CD8-positive, alpha-beta memory T cell (primary cell): ENCODE data around the gene STUM. TPM values are rescaled to one million over a fixed set of nuclear protein-coding genes. Genes with fewer than 3 reads are reported as not detected.
"Not testable (repeated sequence)": the region's sequence is repeated elsewhere in the genome, so short reads cannot be mapped to it uniquely, and the experiment has no call there.

Experiments used
- CTCF ChIA-PET: fragments of 350-600 bp; sonication (Branson Sonifier 250); formaldehyde crosslinking; loops from one replicate; lab custom pipeline; 2021; ENCODE audit warnings: antibody characterized with exemption; lab: Charles Lee
- POLR2A ChIA-PET: fragments of 350-600 bp; sonication (Branson Sonifier 250); formaldehyde crosslinking; loops from one replicate; lab custom pipeline; 2021; ENCODE audit warnings: antibody characterized with exemption; lab: Charles Lee
- DNase-seq, 5 donors: peaks; one replicate each; pipeline versions ENCODE4 v3.0.0 to v3.0.0-alpha.2; 2020 to 2022; ENCODE audit warnings: mixed read lengths in 1 of 5
- H3K27ac ChIP-seq: one replicate; pipeline ENCODE4 v1.7.0; 2013; ENCODE audit warnings: low read depth, mild to moderate bottlenecking, low read length, moderate library complexity
- H3K27me3 ChIP-seq: 2 replicates; pipeline ENCODE4 v1.7.0; 2013; ENCODE audit warnings: low read length, mild to moderate bottlenecking; ENCODE audit not compliant: insufficient read depth, poor library complexity, severe bottlenecking
- H3K36me3 ChIP-seq: 2 replicates; pipeline ENCODE4 v1.7.0; 2013; ENCODE audit warnings: mild to moderate bottlenecking, low read length, moderate library complexity; ENCODE audit not compliant: insufficient read depth
- H3K4me1 ChIP-seq: 2 replicates; pipeline ENCODE4 v1.7.0; 2013; ENCODE audit warnings: mild to moderate bottlenecking, low read length, moderate library complexity; ENCODE audit not compliant: insufficient read depth
- H3K4me3 ChIP-seq: 2 replicates; pipeline ENCODE4 v1.7.0; 2013; ENCODE audit warnings: mild to moderate bottlenecking, low read length
- H3K9me3 ChIP-seq: 2 replicates; pipeline ENCODE4 v1.7.0; 2013; ENCODE audit warnings: mild to moderate bottlenecking, low read length
- H3K27ac Mint-ChIP-seq, 8 donors: one replicate each; pipeline ENCODE4 v1.8.0; 2020 to 2021; ENCODE audit warnings: mixed read lengths in 8 of 8, mild to moderate bottlenecking in 6 of 8, inconsistent platforms in 3 of 8, moderate library complexity in 3 of 8
- H3K27me3 Mint-ChIP-seq, 2 donors: one replicate each; pipeline ENCODE4 v1.8.0; 2020 to 2021; ENCODE audit warnings: mixed read lengths in 2 of 2, mild to moderate bottlenecking in 1 of 2, moderate library complexity in 1 of 2
- H3K36me3 Mint-ChIP-seq, 3 donors: one replicate each; pipeline ENCODE4 v1.8.0; 2020 to 2021; ENCODE audit warnings: mixed read lengths in 3 of 3, inconsistent platforms in 1 of 3, mild to moderate bottlenecking in 1 of 3
- H3K4me1 Mint-ChIP-seq, 3 donors: one replicate each; pipeline ENCODE4 v1.8.0; 2020 to 2021; ENCODE audit warnings: mixed read lengths in 3 of 3, inconsistent platforms in 1 of 3, mild to moderate bottlenecking in 1 of 3
- H3K4me3 Mint-ChIP-seq, 7 donors: one replicate each; pipeline ENCODE4 v1.8.0; 2020 to 2021; ENCODE audit warnings: mixed read lengths in 7 of 7, mild to moderate bottlenecking in 6 of 7, moderate library complexity in 4 of 7, inconsistent platforms in 2 of 7
- H3K9me3 Mint-ChIP-seq, 5 donors: one replicate each; pipeline ENCODE4 v1.8.0; 2020 to 2022; ENCODE audit warnings: mixed read lengths in 5 of 5, mild to moderate bottlenecking in 3 of 5, moderate library complexity in 2 of 5, inconsistent platforms in 1 of 5
- polyA plus RNA-seq: library from polyadenylated mRNA; unstranded; fragments of 300-500 nt; fragmentation: Illumina TruSeq; gene quantifications from one replicate; pipeline ENCODE4 v1.2.3, GENCODE V29; 2021
- total RNA-seq, 2 experiments: library from RNA; stranded (reverse); gene quantifications; one replicate each; pipeline ENCODE4 v1.2.3, GENCODE V29; 2021

Gene STUM
- total and polyA plus RNA-seq, 3 experiments from 2014 or later, result 0.13 TPM; not detected in 2

DNA sequence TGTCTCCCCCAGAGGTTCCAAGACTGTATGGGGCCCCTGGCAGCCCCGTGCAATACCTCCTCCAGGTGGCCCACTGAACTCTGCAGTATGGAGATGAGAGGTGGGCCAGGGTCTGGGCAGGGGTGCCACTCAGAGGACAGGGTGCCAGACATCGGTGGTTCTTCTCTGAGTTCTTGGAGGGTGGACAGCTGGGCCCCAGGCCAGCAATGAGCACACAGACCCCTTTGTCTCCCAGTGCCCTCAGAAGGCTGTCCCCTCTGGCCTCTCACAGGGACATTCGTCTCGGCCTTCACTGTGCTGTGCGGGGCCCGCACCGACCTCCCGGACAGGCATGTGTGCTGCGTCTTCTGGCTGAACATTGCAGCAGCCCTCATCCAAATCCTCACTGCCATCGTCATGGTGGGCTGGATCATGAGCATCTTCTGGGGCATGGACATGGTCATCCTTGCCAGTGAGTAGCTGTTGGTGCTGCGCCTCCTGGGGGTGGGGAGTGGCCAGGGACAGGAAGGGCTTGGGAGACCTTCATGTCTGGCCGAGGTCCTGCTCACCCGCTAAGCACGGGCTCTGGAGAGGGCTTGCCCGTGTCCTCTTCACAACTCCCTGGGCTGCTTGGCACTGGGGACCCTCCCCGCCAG lies 48.1 kb downstream of the STUM start:
- H3K4me1 ChIP-seq, result no peaks in the 10 kb centered on the region
- CTCF ChIA-PET, result no interaction called here
- POLR2A ChIA-PET, result no interaction called here
- Mint-ChIP-seq H3K27me3 (peaks cover 7 to 19% of the 10 kb centered on the region in 2 donors), H3K27ac (no peak overlapping the region), H3K4me3 (no peak overlapping the region), H3K36me3 (no peaks in the 10 kb centered on the region), H3K4me1 (no peaks in the 10 kb centered on the region), H3K9me3 (peaks cover 0 to 2% (median 0%) of the 10 kb centered on the region in 5 donors)
- no peaks in the 10 kb centered on the region for H3K9me3 ChIP-seq
- H3K27ac ChIP-seq, result no peak overlapping the region
- no peak overlapping the region for H3K4me3 ChIP-seq
- no peak for DNase-seq
- H3K27me3 ChIP-seq, result no peaks in the 10 kb centered on the region
- H3K36me3 ChIP-seq, result no peaks in the 10 kb centered on the region

DNA sequence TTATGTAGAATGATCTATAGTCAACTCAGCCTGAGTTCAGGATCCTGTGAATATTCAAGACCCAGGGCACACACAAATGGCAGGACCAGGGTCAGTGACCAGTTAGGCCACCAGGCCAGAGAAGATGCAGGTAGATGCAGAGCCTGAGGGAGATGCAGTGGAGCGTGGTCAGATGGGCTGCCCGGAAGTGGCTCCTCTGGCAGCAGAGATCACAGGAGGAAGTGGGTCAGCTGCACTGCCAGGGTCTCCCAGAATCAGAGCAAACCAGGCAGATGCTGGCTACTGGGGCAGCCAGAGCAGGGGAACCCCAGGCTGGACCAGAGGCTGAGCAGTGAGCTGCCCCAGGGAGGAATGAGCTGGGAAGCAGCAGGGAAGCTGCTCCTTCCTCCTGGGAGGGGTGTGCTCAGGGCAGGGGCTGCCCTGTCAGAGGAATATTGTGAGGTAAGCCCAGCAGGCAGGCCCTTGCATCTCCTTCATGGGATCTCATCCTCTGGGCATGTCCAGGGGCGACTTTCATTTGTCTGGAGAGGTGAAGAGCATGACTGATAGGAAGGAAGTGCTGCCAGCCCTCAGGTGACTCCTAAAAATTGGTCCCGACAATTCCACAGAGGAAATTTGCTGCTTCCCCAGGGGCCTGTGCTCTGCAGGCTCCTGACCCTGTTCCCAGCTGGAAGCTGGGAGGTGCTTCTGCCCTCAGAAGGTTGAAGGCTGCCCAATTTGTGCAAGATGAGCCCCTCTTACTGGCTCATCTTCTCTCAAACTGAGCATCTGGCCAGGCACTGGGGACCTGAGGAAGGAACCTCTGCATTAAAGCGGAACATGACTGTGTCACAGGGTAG lies 49.3 kb downstream of the STUM start:
- no peaks in the 10 kb centered on the region for H3K4me1 ChIP-seq
- POLR2A ChIA-PET, result no interaction called here
- no peak overlapping the region for H3K27ac ChIP-seq
- no peaks in the 10 kb centered on the region for H3K27me3 ChIP-seq
- H3K36me3 ChIP-seq, result no peaks in the 10 kb centered on the region
- no peak for DNase-seq
- H3K4me1 Mint-ChIP-seq, result no peaks in the 10 kb centered on the region
- no peak overlapping the region for H3K4me3 Mint-ChIP-seq
- H3K4me3 ChIP-seq, result no peak overlapping the region
- peaks cover 0 to 2% (median 0%) of the 10 kb centered on the region in 5 donors for H3K9me3 Mint-ChIP-seq
- CTCF ChIA-PET, result no interaction called here
- H3K9me3 ChIP-seq, result no peaks in the 10 kb centered on the region
- H3K27me3 Mint-ChIP-seq, result peaks cover 7 to 19% of the 10 kb centered on the region in 2 donors
- no peak overlapping the region for H3K27ac Mint-ChIP-seq
- H3K36me3 Mint-ChIP-seq, result no peaks in the 10 kb centered on the region

DNA sequence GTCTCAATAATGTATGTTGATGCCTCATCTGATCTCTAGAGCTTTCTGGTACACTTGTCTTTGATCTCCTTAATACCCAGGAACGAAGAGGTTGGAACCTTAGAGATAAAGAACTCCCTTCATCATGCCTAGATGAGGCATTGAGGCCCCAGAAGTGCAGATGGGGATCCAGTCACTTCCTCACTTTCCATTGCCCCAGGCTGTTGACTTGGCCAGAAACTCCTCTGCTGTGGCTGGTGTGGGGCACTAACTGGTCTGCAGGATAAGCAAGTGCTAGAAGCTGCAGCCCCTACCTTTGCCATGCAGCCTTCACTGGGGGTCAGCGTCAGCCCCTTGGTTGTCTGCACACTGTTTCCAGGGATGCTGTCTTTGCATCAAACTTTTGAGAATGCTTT lies 49.9 kb downstream of the STUM start:
- H3K4me1 Mint-ChIP-seq, result no peaks in the 10 kb centered on the region

DNA sequence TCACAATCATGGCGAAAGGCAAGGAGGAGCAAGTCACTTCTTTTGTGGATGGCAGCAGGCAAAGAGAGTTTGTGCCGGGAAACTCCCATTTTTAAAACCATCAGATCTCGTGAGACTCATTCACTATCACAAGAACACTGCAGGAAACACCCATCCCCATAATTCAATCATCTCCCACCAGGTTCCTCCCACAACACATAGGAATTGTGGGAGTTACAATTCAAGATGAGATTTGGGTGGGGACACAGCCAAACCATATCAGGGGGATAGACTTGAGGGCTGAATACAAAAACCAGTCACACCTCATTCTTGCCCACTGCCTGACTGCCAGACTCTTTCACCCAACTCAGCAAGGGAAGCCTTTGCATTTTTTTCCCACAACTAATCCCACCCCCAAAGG lies 50.4 kb downstream of the STUM start:
- H3K27me3 ChIP-seq, H3K4me1 ChIP-seq, H3K9me3 ChIP-seq, H3K4me3 Mint-ChIP-seq, H3K36me3 Mint-ChIP-seq, H3K27ac ChIP-seq, H3K4me1 Mint-ChIP-seq, H3K4me3 ChIP-seq, H3K9me3 Mint-ChIP-seq, H3K36me3 ChIP-seq, H3K27ac Mint-ChIP-seq, DNase-seq, CTCF ChIA-PET, POLR2A ChIA-PET: not testable (repeated sequence)
- peaks cover 8 to 14% of the 10 kb centered on the region in 2 donors for H3K27me3 Mint-ChIP-seq

More for the DNA sequence above, 49.9 kb downstream of the STUM start:
- DNase-seq, result no peak
- CTCF ChIA-PET, result no interaction called here
- Histone ChIP-seq H3K9me3 (no peaks in the 10 kb centered on the region), H3K36me3 (no peaks in the 10 kb centered on the region), H3K4me3 (no peak overlapping the region), H3K4me1 (no peaks in the 10 kb centered on the region), H3K27me3 (no peaks in the 10 kb centered on the region), H3K27ac (no peak overlapping the region)
- H3K9me3 Mint-ChIP-seq, result peaks cover 0 to 2% (median 0%) of the 10 kb centered on the region in 5 donors
- no peaks in the 10 kb centered on the region for H3K36me3 Mint-ChIP-seq
- POLR2A ChIA-PET, result no interaction called here
- no peak overlapping the region for H3K4me3 Mint-ChIP-seq
- H3K27ac Mint-ChIP-seq, result no peak overlapping the region
- H3K27me3 Mint-ChIP-seq, result peaks cover 7 to 15% of the 10 kb centered on the region in 2 donors

DNA sequence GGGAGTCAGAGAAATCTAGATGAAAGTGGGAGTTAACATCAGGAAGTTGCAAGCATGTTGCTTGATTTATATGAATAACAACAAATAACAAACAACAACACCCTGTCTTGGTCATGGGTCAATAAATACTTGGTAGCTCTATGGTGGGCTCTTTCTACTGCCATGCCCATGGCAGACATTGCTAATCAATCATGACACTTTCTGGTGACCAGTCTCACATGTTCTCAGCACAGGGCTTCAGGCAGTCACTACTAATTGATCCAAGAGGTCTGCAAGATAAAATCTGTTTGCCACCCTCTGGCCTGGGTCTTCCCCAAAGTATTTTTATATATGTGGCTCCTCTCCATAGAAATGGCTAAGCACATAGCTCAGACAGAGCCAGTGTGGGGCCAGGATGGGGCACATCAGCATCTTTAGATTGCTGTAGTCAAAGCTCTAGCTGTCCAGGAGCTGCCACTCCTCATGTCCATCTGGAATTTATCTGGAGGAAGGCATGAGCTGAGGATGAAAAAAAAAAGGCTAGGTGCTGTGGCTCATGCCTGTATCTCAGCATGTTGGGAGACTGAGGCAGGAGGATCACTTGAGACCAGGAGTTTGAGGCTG lies 51.2 kb downstream of the STUM start:
- no peak for DNase-seq
- Histone ChIP-seq H3K27ac (no peak overlapping the region), H3K9me3 (no peaks in the 10 kb centered on the region), H3K4me3 (no peak overlapping the region), H3K36me3 (no peaks in the 10 kb centered on the region), H3K4me1 (no peaks in the 10 kb centered on the region), H3K27me3 (no peaks in the 10 kb centered on the region)
- H3K4me3 Mint-ChIP-seq, result no peak overlapping the region
- POLR2A ChIA-PET, result no interaction called here
- H3K27me3 Mint-ChIP-seq, result peaks cover 10 to 11% of the 10 kb centered on the region in 2 donors
- H3K27ac Mint-ChIP-seq, result no peak overlapping the region
- CTCF ChIA-PET, result interaction anchor here (1.1 kb wide), 1 partner anchor 9 kb away, joined by 4 read pairs; no protein-coding TSS in a partner anchor
- H3K36me3 Mint-ChIP-seq, result no peaks in the 10 kb centered on the region
- no peaks in the 10 kb centered on the region for H3K4me1 Mint-ChIP-seq
- peaks cover 0 to 2% (median 0%) of the 10 kb centered on the region in 5 donors for H3K9me3 Mint-ChIP-seq

DNA sequence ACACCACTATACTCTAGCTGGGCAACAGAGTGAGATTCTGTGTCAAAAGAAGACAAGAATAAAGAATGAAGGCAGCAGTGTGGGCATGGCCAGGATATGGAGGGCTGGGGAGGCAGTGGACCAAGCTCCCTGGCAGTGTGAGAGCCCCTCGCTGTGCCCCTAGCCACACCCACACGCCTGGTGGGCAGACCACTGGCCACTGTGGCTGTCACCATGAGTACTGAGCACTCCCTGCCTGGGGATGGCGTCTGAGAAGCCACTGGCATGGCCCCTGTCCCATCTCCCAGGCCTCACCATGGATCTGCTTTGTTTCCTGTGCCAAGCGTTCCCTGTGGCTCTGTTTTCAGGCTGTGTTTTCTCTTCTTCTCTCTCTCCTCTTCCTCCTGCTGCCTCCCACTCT lies 51.7 kb downstream of the STUM start:
- no peaks in the 10 kb centered on the region for H3K4me1 ChIP-seq
- ChIA-PET POLR2A (no interaction called here), CTCF (interaction anchor here (1.1 kb wide), 1 partner anchor 8 kb away, joined by 4 read pairs; no protein-coding TSS in a partner anchor)
- no peaks in the 10 kb centered on the region for H3K4me1 Mint-ChIP-seq
- no peaks in the 10 kb centered on the region for H3K9me3 ChIP-seq
- H3K27me3 ChIP-seq, result no peaks in the 10 kb centered on the region
- no peak overlapping the region for H3K4me3 ChIP-seq
- peaks cover 11 to 12% of the 10 kb centered on the region in 2 donors for H3K27me3 Mint-ChIP-seq
- H3K36me3 Mint-ChIP-seq, result no peaks in the 10 kb centered on the region
- no peak for DNase-seq
- H3K27ac Mint-ChIP-seq, result no peak overlapping the region
- no peaks in the 10 kb centered on the region for H3K36me3 ChIP-seq
- peaks cover 0 to 2% (median 0%) of the 10 kb centered on the region in 5 donors for H3K9me3 Mint-ChIP-seq
- no peak overlapping the region for H3K4me3 Mint-ChIP-seq
- no peak overlapping the region for H3K27ac ChIP-seq

DNA sequence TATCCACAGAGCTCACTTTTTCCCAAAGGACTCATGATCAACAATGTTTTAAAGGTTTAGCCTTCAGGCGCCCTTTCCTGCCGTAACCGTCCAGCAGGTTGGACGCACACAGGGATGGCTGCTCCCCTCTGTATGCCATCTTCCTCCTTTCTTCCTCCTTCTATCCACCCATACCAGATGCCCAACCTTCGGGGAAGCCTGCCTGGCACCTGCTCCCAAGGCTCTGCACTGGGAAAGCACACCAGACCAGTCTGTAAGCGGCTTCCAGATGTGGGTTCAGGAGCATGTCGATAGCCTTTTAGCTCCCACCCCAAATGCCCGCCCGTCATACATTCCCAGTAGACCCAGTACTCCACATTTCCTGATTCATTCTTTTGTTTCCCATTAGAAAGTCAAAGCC lies 52.9 kb downstream of the STUM start:
- DNase-seq, result no peak
- H3K4me3 Mint-ChIP-seq, result no peak overlapping the region
- no peaks in the 10 kb centered on the region for H3K9me3 ChIP-seq
- H3K27me3 Mint-ChIP-seq, result peaks cover 12% of the 10 kb centered on the region in 2 donors
- H3K4me1 ChIP-seq, result no peaks in the 10 kb centered on the region
- no peak overlapping the region for H3K4me3 ChIP-seq
- H3K36me3 ChIP-seq, result no peaks in the 10 kb centered on the region
- no peak overlapping the region for H3K27ac ChIP-seq
- POLR2A ChIA-PET, result no interaction called here
- no peak overlapping the region for H3K27ac Mint-ChIP-seq
- no peaks in the 10 kb centered on the region for H3K36me3 Mint-ChIP-seq
- CTCF ChIA-PET, result no interaction called here
- no peaks in the 10 kb centered on the region for H3K4me1 Mint-ChIP-seq
- no peaks in the 10 kb centered on the region for H3K27me3 ChIP-seq
- H3K9me3 Mint-ChIP-seq, result no peaks in the 10 kb centered on the region
